Progenitor cell of endocrine pancreas (in vitro differentiated cells): ENCODE measurements around the gene ODC1. TPM values are rescaled to one million over a fixed set of nuclear protein-coding genes. Genes with fewer than 3 reads are reported as not detected.
A peak's percentile ranks its signal among the peaks of the same experiment; 100 is the strongest.

Experiments used
- DNase-seq: peaks from one replicate; pipeline ENCODE4 v3.0.0; 2021; ENCODE audit warnings: low spot score; ENCODE audit not compliant: unreplicated experiment
- H3K27ac Mint-ChIP-seq: 2 replicates; pipeline ENCODE4 v1.8.0; 2021; ENCODE audit warnings: mild to moderate bottlenecking, moderate library complexity, mixed read lengths
- H3K27me3 Mint-ChIP-seq: 2 replicates; pipeline ENCODE4 v1.8.0; 2021; ENCODE audit warnings: mixed read lengths
- H3K36me3 Mint-ChIP-seq: 2 replicates; pipeline ENCODE4 v1.8.0; 2022; ENCODE audit warnings: mixed read lengths; ENCODE audit not compliant: insufficient read depth
- H3K4me1 Mint-ChIP-seq: 2 replicates; pipeline ENCODE4 v1.8.0; 2021; ENCODE audit warnings: low read depth, mixed read lengths
- H3K4me3 Mint-ChIP-seq: 2 replicates; pipeline ENCODE4 v1.8.0; 2021; ENCODE audit warnings: low read depth, mild to moderate bottlenecking, moderate library complexity, mixed read lengths
- H3K9me3 Mint-ChIP-seq: 2 replicates; pipeline ENCODE4 v1.8.0; 2021; ENCODE audit warnings: low read depth, mixed read lengths
- total RNA-seq: library from RNA; stranded (reverse); gene quantifications from 2 replicates; pipeline ENCODE4 v1.2.1, GENCODE V29; 2021
- TF ChIP-seq, protein P1 (sequence below): fragments of 200-600 bp; sonication (generic); IDR thresholded peaks from one replicate; pipeline ENCODE4 v1.5.0; 2021; ENCODE audit warnings: antibody characterized with exemption, mild to moderate bottlenecking; ENCODE audit not compliant: unreplicated experiment

ODC1 gene
- total RNA-seq, 1 donor from 2014 or later, result 252 TPM

GRCh38 chr2:10407841-10408648 lies 40.1 kb downstream of the ODC1 start:
- Mint-ChIP-seq H3K4me1 (peaks cover 5% of the 10 kb centered on the region), H3K27ac (peak overlapping the region; percentile 41), H3K9me3 (no peaks in the 10 kb centered on the region), H3K27me3 (peaks cover 6% of the 10 kb centered on the region), H3K4me3 (no peak overlapping the region), H3K36me3 (peaks cover 5% of the 10 kb centered on the region)
- DNase-seq, result no peak
- TF ChIP-seq, protein P1, sequence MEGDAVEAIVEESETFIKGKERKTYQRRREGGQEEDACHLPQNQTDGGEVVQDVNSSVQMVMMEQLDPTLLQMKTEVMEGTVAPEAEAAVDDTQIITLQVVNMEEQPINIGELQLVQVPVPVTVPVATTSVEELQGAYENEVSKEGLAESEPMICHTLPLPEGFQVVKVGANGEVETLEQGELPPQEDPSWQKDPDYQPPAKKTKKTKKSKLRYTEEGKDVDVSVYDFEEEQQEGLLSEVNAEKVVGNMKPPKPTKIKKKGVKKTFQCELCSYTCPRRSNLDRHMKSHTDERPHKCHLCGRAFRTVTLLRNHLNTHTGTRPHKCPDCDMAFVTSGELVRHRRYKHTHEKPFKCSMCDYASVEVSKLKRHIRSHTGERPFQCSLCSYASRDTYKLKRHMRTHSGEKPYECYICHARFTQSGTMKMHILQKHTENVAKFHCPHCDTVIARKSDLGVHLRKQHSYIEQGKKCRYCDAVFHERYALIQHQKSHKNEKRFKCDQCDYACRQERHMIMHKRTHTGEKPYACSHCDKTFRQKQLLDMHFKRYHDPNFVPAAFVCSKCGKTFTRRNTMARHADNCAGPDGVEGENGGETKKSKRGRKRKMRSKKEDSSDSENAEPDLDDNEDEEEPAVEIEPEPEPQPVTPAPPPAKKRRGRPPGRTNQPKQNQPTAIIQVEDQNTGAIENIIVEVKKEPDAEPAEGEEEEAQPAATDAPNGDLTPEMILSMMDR, result no peak

DNA sequence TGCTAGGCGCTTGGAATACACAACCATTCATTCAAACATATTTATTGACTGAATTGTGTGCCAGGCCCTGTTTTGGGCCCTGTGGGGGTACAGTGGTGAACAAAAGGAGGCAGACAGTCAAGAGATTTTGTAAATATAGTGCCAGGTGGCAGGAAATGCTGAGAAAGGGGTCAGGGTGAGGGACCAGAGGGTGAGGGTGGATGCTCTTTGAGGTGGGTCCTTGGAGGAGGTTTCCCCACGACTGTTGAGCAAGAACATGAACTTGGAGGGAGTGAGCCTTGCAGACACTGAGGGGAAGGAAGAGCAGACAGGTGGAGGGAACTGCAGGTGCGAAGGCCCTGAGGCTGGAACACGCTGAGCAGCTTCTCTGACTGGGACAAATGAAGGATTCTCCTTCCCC lies 40.7 kb downstream of the ODC1 start:
- Mint-ChIP-seq H3K9me3 (no peaks in the 10 kb centered on the region), H3K4me1 (peaks cover 5% of the 10 kb centered on the region), H3K36me3 (peaks cover 2% of the 10 kb centered on the region), H3K27me3 (peaks cover 6% of the 10 kb centered on the region), H3K27ac (no peak overlapping the region), H3K4me3 (no peak overlapping the region)
- no peak for DNase-seq
- TF ChIP-seq, protein P1, result no peak

- H3K4me3 Mint-ChIP-seq, result no peak overlapping the region
- peaks cover 6% of the 10 kb centered on the region for H3K27me3 Mint-ChIP-seq
- no peaks in the 10 kb centered on the region for H3K9me3 Mint-ChIP-seq
- DNase-seq, result no peak
- H3K27ac Mint-ChIP-seq, result no peak overlapping the region
- TF ChIP-seq, protein P1, result no peak
- H3K36me3 Mint-ChIP-seq, result no peaks in the 10 kb centered on the region
- H3K4me1 Mint-ChIP-seq, result peaks cover 5% of the 10 kb centered on the region
Measured at GRCh38 chr2:10406491-10407188, 41.5 kb downstream of the ODC1 start.

GRCh38 chr2:10406016-10406415 lies 42.1 kb downstream of the ODC1 start:
- TF ChIP-seq, protein P1, result no peak
- no peak for DNase-seq
- H3K4me3 Mint-ChIP-seq, result no peak overlapping the region
- H3K36me3 Mint-ChIP-seq, result peaks cover 3% of the 10 kb centered on the region
- H3K27ac Mint-ChIP-seq, result no peak overlapping the region
- no peaks in the 10 kb centered on the region for H3K9me3 Mint-ChIP-seq
- peaks cover 6% of the 10 kb centered on the region for H3K27me3 Mint-ChIP-seq
- H3K4me1 Mint-ChIP-seq, result peaks cover 8% of the 10 kb centered on the region

DNA sequence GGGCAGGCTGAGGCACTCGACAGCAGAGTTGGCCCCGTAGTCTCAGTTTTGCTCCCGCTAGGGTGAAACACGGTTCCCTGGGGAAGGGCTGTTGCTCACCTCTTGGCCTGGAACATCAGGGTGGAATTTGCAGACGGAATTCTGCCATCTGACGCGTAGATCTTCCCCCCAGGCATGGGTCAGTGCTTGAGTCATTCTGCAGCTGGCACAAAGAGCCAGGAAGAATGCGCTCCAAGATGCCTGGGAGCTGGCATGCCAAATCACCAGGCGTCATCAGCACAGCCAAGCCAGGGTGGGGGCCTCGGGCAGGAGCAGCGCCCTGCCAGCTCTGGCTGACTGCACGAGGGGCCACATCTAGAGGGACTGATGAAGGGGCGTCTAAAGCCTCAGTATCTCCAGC lies 42.7 kb downstream of the ODC1 start:
- peaks cover 6% of the 10 kb centered on the region for H3K4me1 Mint-ChIP-seq
- no peak for DNase-seq
- H3K9me3 Mint-ChIP-seq, result no peaks in the 10 kb centered on the region
- peaks cover 6% of the 10 kb centered on the region for H3K27me3 Mint-ChIP-seq
- H3K4me3 Mint-ChIP-seq, result no peak overlapping the region
- TF ChIP-seq, protein P1, result no peak
- H3K36me3 Mint-ChIP-seq, result peaks cover 3% of the 10 kb centered on the region
- no peak overlapping the region for H3K27ac Mint-ChIP-seq
